HG03442 (cell line): ENCODE measurements around the gene TSBP1.
A peak's percentile ranks its signal among the peaks of the same experiment; 100 is the strongest.
"Not testable (repeated sequence)": the region's sequence is repeated elsewhere in the genome, so short reads cannot be mapped to it uniquely, and the experiment has no call there.

Experiments used
- ATAC-seq: cut with Tn5 transposase; IDR thresholded peaks from one replicate; pipeline ENCODE4 v1.9.1; 2021; ENCODE audit warnings: mild to moderate bottlenecking, moderate library complexity; ENCODE audit not compliant: unreplicated experiment

The TSBP1 gene

DNA sequence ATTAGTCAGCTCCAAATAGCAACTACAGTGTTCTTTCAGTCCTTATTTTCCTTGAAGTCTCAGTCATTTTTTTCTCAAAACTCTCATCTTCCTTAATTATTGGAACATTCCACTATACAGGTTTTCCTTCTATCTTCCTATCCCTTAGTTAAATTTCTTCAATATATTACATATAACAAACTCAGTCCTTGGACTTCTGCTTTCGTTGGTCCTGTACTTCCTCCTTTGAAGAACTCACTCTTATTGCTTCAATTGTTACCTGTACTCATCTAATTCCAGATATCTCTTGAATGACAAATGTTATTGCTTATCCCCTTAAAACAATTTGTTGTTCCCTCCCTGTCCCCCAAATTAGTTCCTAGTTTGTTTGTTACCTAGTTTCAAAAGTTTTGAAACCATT, 80.2 kb downstream of the TSBP1 start:
- ATAC-seq = no peak

DNA sequence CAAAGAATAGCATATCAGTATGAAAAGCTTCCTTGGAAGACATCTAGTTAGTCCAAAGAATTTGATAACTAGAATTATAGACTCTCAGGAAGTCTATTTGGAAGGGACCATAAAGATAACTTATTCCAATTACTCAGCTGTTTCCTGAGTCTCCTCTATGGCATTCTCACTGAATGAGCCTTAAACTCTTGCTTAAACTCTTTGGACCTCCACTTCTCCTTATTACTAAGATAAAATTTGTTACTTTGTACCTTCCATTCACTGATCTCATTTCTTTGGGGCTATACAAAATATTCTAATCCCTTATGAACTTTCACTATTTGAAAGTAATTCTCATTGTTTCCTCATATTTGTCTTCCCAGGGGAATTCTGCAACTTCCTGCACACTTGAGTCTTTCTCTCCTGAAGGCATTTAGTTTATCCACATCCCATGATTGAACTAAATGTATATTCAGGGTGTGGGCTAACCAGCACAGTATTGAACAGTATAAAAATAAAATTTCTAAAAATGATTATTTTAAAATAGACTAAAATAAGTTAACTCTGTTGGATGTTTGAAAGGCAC, 80.7 kb downstream of the TSBP1 start:
- no peak for ATAC-seq

DNA sequence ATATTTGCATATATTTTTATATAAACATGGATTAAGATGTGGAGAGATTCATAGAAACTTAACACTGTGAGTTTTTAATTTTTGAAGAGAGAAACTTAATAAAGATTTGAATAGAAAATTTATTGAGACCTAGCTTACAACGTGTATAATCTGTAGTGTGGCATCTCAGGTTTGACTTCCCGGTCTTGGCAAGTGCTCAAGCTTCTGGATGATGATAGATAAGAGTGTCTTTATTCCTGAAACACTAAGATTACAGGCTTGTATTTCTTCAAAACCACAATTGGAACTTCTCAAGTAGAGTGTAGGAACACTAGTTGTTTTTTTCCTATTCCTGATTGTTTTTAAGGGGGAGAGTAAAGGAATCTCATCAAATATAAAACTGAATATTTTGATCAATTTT, 83.3 kb downstream of the TSBP1 start:
- no peak for ATAC-seq

DNA sequence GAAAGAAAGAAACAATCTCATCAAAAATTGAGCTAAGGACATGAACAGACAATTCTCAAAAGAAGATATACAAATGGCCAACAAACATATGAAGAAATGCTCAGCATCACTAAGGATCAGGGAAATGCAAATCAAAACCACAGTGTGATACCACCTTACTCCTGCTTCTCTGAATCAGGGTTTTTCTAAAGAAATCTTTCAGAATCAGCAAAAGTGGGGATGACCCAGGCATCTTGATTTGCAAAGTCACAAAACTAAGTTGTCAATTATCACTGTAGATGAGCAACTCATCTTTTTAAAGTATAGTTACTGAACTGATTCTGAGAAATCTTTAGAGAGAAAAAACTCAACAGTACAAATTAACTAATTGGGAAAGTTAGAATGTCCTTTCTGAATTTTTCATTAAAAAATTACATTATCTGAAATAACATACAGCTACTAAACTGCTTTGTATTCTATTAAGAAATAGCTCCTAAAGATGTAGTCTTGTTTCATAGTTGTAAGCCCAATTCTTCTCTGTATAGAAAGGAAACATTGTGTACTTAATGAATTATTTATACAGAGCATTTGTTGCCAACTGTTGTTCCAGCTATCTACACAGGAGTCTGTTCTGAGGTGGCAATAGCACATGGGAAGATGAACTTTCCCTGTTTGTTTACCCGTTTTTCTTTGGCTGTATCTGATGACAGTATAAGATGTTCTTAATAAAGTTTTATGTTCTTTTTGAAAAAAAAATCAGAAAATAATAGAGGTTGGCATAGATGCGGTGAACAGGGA, 97.7 kb downstream of the TSBP1 start:
- ATAC-seq = not testable (repeated sequence)

DNA sequence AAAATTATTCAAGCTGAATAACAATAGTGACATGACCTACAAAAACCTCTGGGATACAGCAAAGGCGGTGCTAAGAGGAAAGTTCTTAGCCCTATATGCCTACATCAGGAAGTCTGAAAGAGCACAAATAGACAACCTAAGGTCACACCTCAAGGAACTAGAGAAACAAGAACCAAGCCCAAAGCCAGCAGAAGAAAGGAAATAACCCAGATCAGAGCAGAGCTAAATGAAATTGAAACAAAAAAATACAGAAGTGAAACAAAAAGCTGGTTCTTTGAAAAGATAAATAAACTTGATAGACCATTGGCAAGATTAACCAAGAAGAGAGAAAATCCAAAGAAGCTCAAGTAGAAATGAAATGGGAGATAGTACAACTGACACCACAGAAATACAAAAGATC, 100.3 kb downstream of the TSBP1 start:
- ATAC-seq = no peak

DNA sequence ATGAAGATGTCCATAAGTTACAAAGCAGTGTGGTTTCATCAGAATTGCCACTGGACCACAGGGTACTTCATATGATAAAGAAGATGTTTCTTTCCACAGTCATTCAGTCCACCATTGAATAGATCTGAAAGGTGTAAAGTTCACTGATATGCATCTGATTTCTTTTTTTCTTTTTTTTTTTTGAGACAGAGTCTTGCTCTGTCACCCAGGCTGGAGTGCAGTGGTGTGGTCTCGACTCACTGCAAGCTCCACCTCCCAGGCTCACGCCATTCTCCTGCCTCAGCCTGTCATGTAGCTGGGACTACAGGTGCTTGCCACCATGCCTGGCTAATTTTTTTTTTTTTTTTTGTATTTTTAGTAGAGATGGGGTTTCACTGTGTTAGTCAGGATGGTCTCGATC, 103.2 kb downstream of the TSBP1 start:
- ATAC-seq = not testable (repeated sequence)

DNA sequence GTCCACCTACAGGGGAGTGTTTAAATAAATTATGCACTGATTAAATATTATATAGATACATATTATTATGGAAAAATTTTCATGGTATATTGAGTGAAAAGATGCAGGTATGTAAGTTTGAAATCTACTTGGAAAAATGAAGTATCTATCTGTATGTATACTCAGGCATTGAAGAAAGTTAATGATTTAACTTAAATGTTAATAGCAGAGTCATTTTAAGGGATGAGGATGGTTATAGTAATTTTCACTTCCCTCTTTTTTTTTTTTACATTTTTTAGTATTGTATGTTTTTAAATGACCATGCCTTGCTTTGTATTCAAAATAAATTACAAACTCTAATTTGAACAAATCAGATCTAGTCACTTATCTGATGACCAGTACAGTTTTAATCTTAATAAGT, 104.7 kb downstream of the TSBP1 start:
- ATAC-seq = no peak

DNA sequence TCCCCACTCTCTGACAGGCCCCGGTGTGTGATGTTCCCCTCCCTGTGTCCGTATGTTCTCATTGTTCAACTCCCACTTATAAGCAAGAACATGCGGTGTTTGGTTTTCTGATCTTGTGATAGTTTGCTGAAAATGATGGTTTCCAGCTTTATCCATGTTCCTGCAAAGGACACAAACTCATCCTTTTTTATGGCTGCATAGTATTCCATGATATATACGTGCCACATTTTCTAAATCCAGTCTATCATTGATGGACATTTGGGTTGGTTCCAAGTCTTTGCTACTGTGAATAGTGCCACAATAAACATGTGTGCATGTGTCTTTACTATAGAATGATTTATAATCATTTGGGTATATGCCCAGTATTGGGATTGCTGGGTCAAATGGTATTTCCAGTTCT, 114.4 kb downstream of the TSBP1 start:
- not testable (repeated sequence) for ATAC-seq

DNA sequence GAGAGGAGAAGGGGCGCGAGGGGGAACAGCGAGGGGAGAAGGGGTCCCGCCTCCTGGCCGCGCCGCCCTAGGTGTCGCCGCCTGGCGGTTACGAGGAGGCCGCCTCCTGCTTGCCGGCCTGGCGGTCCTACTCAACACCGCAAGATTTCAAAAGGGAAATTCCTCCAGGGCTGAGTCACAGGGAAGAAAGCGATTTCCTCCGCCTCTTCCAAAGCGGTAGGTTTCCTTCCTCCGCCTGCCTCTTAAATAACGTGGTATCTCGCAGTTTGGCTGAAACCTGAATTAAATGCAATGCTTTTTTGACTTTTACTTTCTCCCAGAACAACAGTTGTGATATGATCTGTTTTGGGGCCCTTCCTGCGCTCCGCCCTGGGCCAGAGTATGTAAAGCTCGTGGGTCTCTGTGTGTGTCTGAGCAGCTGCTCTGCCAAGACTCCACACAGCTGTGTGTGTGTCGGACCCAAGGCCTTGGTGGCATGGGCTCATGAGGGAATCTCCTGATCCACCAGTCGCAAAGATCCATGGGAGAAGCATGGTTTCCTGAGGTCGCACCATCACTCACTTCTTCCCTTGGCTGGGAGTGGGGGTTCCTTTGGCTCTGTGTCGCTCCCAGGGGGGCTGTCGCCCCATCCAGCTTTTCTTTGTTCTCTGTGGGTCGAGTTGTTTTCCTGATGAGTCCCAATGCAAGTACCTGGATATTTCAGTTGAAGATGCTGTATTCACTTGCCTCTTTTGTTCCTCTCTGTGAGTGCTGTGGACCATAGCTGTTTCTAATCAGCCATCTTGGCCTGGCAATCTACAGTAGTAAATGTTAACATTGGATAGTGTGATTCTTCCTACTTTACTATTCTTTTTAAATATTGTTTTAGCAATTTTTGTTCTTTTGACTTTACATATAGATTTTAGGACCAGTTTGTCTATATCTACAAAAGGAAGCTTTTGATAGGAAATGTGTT, 116.2 kb downstream of the TSBP1 start:
- peak; percentile 59 for ATAC-seq

DNA sequence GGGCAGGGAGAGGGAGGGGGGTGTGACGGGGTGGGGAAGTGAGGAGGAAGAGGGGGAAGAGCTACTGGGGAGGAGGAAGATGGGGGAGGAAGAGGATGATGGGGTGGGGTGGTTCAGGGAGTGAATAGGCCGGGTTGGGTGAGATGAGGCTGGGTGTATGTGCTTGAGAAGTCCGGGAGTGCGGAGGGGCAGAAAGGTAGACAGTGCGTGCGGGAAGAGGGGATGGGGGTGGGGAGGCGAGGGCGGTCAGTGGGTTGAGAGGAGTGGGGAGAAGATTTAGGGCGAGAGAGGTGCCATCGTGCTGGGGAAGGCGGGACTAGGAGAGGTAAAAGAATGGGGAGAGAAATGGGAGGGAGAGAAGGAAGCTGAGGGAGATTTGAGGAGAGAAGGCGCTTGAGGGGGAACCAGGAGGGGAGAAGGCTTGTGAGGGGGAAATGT, 116.9 kb downstream of the TSBP1 start:
- ATAC-seq = no peak

DNA sequence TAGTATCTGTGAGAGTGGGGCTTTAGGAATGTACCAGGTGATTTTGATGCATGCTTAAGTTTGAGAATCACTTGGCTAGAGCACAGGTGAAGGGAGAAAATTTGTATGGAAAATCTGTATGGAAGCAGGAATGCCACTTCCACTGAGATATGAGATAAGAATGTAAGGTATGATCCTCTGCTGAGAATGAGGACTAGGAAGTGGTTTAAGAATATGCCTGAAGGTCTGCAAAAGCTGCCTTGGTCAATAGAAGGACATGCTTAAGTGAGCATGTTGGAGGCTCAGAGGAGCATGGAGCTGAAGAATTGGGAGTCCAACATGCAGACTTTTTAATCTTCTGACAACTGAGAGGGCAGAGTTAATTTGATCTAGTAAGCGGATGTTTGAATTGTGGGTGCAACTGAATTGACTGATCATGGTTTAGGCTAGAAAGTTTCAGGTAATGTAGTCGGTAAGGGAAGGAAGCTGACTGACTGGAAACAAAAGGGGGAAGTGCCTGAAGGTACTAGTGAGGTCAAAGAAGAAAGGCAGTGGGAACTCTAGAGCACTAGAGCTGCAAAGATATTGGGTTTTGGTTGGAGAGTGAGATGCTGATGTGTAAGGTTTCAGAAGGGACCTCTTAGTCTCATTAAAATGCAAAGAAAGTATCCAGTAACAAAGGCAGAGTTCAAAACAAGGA, 119.2 kb downstream of the TSBP1 start:
- ATAC-seq = no peak

DNA sequence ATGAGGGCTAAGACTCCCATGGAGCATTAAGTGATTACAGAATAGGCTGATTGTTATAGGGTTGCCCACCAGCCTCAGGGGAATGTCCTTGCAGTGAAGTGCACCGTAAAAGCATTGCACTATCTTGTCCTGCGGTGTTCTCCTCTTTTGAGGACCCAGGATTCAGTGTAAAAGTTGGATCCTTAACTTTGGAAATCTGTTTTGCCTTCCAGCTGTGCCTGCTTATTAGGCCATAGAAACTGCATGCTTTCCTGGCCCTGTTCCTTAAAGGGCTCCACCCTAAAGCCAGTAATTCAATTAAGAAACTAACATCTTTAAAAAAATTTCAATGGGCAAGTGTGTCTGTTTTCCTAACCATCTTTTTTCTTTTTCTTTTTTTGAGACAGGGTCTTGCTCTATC, 122.4 kb downstream of the TSBP1 start:
- no peak for ATAC-seq

DNA sequence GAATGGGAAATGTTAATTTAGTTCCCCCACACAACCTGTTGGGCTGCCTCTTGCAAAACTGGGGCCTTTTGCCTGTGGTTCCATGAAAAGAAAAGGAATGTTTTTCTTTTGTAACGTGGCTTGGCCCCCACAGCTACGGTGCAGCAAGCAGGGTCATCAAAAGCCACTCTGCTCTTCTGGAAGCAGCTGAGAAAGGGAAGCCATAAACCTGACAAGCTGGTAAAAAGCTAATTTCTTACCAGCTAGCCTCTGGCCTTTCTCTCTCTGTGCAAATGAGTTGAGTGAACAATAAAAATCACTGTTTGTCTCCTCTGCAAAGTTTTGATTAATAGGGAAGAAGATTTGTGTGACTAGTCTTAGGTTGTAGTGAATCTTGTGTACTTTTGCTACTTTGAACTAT, 124.3 kb downstream of the TSBP1 start:
- ATAC-seq = no peak

DNA sequence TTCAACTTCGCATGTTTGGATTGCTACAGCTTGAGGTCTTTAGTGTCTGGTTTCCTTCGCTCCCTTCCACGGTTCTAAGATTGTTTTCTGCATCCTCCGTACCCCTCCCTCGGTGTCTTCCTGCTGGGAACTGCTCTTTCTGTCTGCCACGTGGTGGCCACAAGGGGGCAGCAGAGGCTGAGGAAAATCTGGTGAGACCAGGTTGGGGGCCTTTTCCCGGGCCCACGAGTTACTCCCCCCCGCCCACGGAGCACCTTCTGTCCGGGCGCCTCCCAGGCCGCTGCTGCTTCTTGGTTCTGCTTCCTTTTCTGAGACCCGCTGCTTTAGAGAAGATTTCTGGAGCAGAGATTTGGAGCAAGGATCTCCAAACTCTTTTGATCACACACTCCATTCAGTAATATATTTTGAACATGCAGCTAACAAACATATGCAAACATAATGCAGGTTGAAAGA, 126.7 kb downstream of the TSBP1 start:
- ATAC-seq = no peak

DNA sequence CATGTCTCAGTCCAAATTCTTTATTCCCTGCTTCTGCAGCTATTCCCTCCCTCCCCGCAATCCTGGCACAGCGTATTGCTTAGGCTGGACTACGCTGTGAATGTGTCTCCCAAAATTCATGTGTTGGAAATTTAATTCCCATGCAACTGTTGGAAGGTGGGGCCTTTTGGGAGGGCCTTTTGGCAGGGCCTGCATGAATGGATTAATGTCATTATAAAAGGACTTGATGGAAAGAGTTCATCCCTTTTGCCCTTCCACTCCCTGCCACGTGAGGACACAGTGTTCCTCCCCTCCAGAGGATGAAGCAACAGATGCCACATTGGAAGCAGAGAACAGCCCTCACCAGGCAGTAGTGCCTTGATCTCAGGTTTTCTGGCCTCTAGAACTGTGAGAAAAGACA, 127.4 kb downstream of the TSBP1 start:
- no peak for ATAC-seq
